Suprapubic skin (tissue), 4 donors: Measurements from ENCODE around the gene SERPINB7. TPM values are rescaled to one million over a fixed set of nuclear protein-coding genes. Genes with fewer than 3 reads are reported as not detected.

Experiments
- DNase-seq, 2 donors: peaks; one replicate each; pipeline ENCODE4 v3.0.0-alpha.2; 2019; ENCODE audit warnings: low spot score in 2 of 2
- H3K27ac ChIP-seq: fragments of 200-600 bp; sonication (generic); one replicate; pipeline ENCODE4 v1.5.1; 2019
- H3K27me3 ChIP-seq: fragments of 200-600 bp; sonication (generic); one replicate; pipeline ENCODE4 v1.5.1; 2019
- H3K36me3 ChIP-seq: fragments of 200-600 bp; sonication (generic); one replicate; pipeline ENCODE4 v1.5.1; 2019
- H3K4me1 ChIP-seq: fragments of 200-600 bp; sonication (generic); one replicate; pipeline ENCODE4 v1.5.1; 2019
- H3K4me3 ChIP-seq: fragments of 200-600 bp; sonication (generic); one replicate; pipeline ENCODE4 v1.5.1; 2019; ENCODE audit warnings: mild to moderate bottlenecking
- H3K9me3 ChIP-seq: fragments of 200-600 bp; sonication (generic); one replicate; pipeline ENCODE4 v1.5.1; 2019
- EP300 ChIP-seq: sonication (generic); formaldehyde crosslinking; IDR thresholded peaks from one replicate; pipeline ENCODE4 v1.6.1; 2017; ENCODE audit warnings: antibody characterized with exemption
- POLR2A ChIP-seq, 2 donors: fragments of 450-650 bp; IDR thresholded peaks; one replicate each; pipeline ENCODE4 v1.6.1; 2017; ENCODE audit warnings: antibody characterized with exemption in 2 of 2, mild to moderate bottlenecking in 2 of 2, moderate library complexity in 2 of 2
- POLR2AphosphoS5 ChIP-seq, 3 donors: sonication (generic); formaldehyde crosslinking; IDR thresholded peaks; one replicate each; pipeline ENCODE4 v1.6.1; 2017; ENCODE audit warnings: antibody characterized with exemption in 3 of 3
- WGBS: methylation state at CpG from one replicate; pipeline ENCODE4 v1.1.5; 2018; 5-methylcytosine and 5-hydroxymethylcytosine counted together
- total RNA-seq, 4 donors: library from RNA; depleted of rRNA; stranded (reverse); fragments of >200 nt; gene quantifications; one replicate each; pipeline ENCODE4 v1.1.0, GENCODE V29; 2016
- TF ChIP-seq, protein P1 (sequence below), 2 donors: fragments of 200-600 bp in 1 of 2; fragments of 450-650 bp in 1 of 2; sonication (generic) in 1 of 2; IDR thresholded peaks; one replicate each; pipeline ENCODE4 v1.5.1; 2016 to 2019; ENCODE audit warnings: antibody characterized with exemption in 2 of 2, mild to moderate bottlenecking in 1 of 2, moderate library complexity in 1 of 2

SERPINB7 gene
- total RNA-seq, 4 donors from 2014 or later: 24.1 to 214 (median 105) TPM

DNA sequence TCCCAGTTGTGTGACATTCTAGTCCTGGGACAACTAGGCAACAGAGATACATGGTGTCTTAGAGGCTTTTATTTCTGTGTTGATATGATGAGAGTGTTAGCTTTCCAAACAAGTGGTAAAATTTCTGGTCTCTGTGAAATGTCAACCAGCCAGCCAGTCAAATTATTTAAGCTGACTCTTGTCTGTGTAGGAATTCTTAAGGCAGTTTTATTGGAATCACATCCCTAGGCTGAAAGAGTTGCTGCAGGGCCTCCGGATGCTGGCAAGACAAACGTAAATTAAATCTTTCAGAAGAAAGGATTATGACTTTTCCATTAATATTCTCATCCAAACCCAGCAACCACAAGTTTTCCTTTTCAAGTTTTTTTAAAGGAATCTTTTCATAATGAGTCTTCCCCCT lies 44.6 kb downstream of the SERPINB7 start:
- no peak for DNase-seq
- TF ChIP-seq POLR2A (IDR thresholded peaks at IDR 0.05) (no peak), EP300 (no peak), POLR2AphosphoS5 (IDR thresholded peaks at IDR 0.05) (no peak)
- TF ChIP-seq, protein P1, sequence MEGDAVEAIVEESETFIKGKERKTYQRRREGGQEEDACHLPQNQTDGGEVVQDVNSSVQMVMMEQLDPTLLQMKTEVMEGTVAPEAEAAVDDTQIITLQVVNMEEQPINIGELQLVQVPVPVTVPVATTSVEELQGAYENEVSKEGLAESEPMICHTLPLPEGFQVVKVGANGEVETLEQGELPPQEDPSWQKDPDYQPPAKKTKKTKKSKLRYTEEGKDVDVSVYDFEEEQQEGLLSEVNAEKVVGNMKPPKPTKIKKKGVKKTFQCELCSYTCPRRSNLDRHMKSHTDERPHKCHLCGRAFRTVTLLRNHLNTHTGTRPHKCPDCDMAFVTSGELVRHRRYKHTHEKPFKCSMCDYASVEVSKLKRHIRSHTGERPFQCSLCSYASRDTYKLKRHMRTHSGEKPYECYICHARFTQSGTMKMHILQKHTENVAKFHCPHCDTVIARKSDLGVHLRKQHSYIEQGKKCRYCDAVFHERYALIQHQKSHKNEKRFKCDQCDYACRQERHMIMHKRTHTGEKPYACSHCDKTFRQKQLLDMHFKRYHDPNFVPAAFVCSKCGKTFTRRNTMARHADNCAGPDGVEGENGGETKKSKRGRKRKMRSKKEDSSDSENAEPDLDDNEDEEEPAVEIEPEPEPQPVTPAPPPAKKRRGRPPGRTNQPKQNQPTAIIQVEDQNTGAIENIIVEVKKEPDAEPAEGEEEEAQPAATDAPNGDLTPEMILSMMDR (IDR thresholded peaks at IDR 0.05): no peak
- H3K4me3 ChIP-seq: no peak overlapping the region
- H3K9me3 ChIP-seq: no peaks in the 10 kb centered on the region
- no peak overlapping the region for H3K27ac ChIP-seq
- H3K4me1 ChIP-seq: peaks cover 12% of the 10 kb centered on the region
- H3K36me3 ChIP-seq: no peaks in the 10 kb centered on the region
- H3K27me3 ChIP-seq: no peaks in the 10 kb centered on the region
- WGBS: 25% methylated on average over 2 of the region's 2 CpGs

DNA sequence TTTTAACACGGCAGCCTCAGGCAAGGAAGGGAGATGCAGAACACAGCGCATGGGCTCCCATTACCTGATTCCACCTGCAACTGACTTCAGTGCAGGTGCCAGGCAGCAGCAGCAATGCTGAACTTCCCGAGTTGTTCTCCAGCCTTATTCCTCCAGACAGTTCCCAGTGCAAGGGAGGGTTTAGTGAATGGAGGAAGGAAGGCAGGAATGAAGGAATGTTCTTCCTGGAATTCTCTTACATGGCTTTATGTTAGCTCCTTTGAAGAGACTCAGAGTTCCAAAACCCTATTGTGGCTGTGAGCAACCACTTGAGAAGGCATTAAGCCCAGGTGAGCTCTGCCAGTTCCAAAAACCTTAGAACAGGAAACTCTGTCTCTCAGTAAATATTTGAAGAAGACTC lies 45.5 kb downstream of the SERPINB7 start:
- H3K36me3 ChIP-seq: no peaks in the 10 kb centered on the region
- H3K9me3 ChIP-seq: no peaks in the 10 kb centered on the region
- H3K4me3 ChIP-seq: no peak overlapping the region
- no peak for DNase-seq
- WGBS: 80% methylated on average over 3 of the region's 3 CpGs
- H3K4me1 ChIP-seq: peaks cover 12% of the 10 kb centered on the region
- no peak for TF ChIP-seq POLR2A (IDR thresholded peaks at IDR 0.05)
- TF ChIP-seq EP300: no peak
- TF ChIP-seq, protein P1 (IDR thresholded peaks at IDR 0.05): no peak
- TF ChIP-seq POLR2AphosphoS5 (IDR thresholded peaks at IDR 0.05): no peak
- H3K27ac ChIP-seq: no peak overlapping the region
- H3K27me3 ChIP-seq: no peaks in the 10 kb centered on the region

DNA sequence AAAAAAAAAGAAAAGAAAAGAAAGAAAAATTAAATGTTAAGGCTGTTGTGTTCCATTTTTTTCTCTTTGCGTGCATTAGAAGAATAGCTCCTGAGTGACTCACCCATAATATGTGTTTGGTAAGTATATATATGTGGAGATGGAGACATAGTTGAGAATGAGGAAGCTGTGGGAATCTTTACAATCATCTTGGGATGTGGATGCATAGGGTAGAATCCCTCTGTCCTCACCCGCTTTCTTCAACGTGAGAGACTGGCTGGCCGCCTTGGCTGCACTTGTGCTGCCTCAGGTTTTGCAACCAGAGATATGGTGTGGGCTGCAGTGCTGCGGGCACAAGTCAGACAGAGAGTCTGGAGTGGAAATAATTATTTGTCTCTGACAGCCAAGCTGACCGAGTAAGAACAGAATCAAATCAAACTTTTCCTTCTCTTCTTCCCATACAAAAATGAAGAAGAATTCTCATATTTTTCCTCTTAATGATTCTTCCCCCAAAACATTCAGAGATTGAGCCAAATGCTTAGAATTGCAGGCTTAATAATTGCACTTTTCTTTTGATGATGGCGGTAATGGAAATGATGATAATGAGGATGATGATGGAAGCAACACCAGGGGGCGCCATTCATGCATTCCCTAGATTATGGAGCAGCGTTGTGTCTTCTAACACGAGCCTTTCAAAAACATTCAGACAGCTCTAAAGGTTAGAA lies 48.5 kb downstream of the SERPINB7 start:
- Histone ChIP-seq H3K27ac (no peak overlapping the region), H3K36me3 (no peaks in the 10 kb centered on the region), H3K27me3 (no peaks in the 10 kb centered on the region), H3K4me3 (no peak overlapping the region), H3K4me1 (peaks cover 1% of the 10 kb centered on the region), H3K9me3 (no peaks in the 10 kb centered on the region)
- TF ChIP-seq POLR2A (IDR thresholded peaks at IDR 0.05) (no peak), EP300 (no peak), POLR2AphosphoS5 (IDR thresholded peaks at IDR 0.05) (no peak)
- TF ChIP-seq, protein P1 (IDR thresholded peaks at IDR 0.05): peak in 1 of 2 donors; percentile 12
- DNase-seq: no peak
- WGBS: 76% methylated on average over 10 of the region's 10 CpGs

DNA sequence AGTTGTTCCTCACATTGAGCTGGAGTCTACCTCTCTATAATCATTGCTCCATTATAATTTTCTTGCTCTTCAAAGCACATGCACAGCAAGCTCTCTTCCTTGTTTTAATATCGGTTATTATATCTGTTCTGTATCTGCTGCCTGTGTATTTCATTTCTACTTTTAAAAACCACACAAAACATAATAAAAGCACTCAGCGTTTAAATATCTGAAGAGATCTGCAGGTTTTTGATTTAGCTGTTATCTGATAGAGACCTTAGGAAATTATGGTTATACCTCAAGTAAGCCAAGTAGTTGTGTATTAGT lies 49.0 kb downstream of the SERPINB7 start:
- no peaks in the 10 kb centered on the region for H3K9me3 ChIP-seq
- H3K36me3 ChIP-seq: no peaks in the 10 kb centered on the region
- WGBS: 82% methylated on average over 2 of the region's 2 CpGs
- no peak overlapping the region for H3K27ac ChIP-seq
- no peaks in the 10 kb centered on the region for H3K4me1 ChIP-seq
- no peak for TF ChIP-seq POLR2A (IDR thresholded peaks at IDR 0.05)
- TF ChIP-seq, protein P1 (IDR thresholded peaks at IDR 0.05): no peak
- TF ChIP-seq POLR2AphosphoS5 (IDR thresholded peaks at IDR 0.05): no peak
- no peak for TF ChIP-seq EP300
- no peaks in the 10 kb centered on the region for H3K27me3 ChIP-seq
- no peak for DNase-seq
- no peak overlapping the region for H3K4me3 ChIP-seq

DNA sequence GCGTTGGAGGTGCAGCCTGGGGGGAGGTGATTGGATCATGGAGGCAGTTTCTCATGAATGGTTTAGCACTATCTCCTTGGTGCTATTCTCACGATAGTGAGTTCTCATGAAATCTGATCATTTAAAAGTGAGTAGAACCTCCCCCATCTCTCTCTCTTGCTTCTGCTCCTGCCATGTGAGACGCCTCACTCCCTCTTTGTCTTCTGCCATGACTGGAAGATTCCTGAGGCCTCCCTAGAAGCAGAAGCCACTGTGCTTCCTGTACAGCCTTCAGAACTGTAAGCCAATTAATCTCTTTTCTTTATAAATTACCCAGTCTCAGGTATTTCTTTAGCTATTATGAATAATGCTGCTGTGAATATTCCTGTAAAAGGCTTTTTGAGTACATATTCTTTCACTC lies 52.9 kb downstream of the SERPINB7 start:
- no peak for DNase-seq
- H3K9me3 ChIP-seq: no peaks in the 10 kb centered on the region
- H3K27me3 ChIP-seq: no peaks in the 10 kb centered on the region
- H3K4me3 ChIP-seq: no peak overlapping the region
- no peak for TF ChIP-seq EP300
- TF ChIP-seq POLR2AphosphoS5 (IDR thresholded peaks at IDR 0.05): no peak
- TF ChIP-seq, protein P1 (IDR thresholded peaks at IDR 0.05): no peak
- TF ChIP-seq POLR2A (IDR thresholded peaks at IDR 0.05): no peak
- H3K4me1 ChIP-seq: no peaks in the 10 kb centered on the region
- H3K27ac ChIP-seq: no peak overlapping the region
- WGBS: 67% methylated on average over 3 of the region's 3 CpGs
- H3K36me3 ChIP-seq: no peaks in the 10 kb centered on the region
